Skeletal muscle satellite cell (primary cell): ENCODE data around the gene CFAP92.
A peak's percentile ranks its signal among the peaks of the same experiment; 100 is the strongest.
"Not testable (repeated sequence)": the region's sequence is repeated elsewhere in the genome, so short reads cannot be mapped to it uniquely, and the experiment has no call there.

Experiments
- H3K27me3 ChIP-seq: 2 replicates; pipeline ENCODE4 v1.7.0; 2013; ENCODE audit warnings: low read length; ENCODE audit not compliant: control insufficient read depth, insufficient read depth
- H3K36me3 ChIP-seq: 2 replicates; pipeline ENCODE4 v1.7.0; 2013; ENCODE audit warnings: mild to moderate bottlenecking, control low read depth, low read length; ENCODE audit not compliant: insufficient read depth
- H3K4me1 ChIP-seq: 2 replicates; pipeline ENCODE4 v1.7.0; 2013; ENCODE audit warnings: low read length; ENCODE audit not compliant: control insufficient read depth, insufficient read depth
- H3K4me2 ChIP-seq: 2 replicates; pipeline ENCODE4 v1.7.0; 2013; ENCODE audit warnings: mild to moderate bottlenecking, low read length
- H3K4me3 ChIP-seq: 2 replicates; pipeline ENCODE4 v1.7.0; 2013; ENCODE audit warnings: low read length
- H3K9ac ChIP-seq: 2 replicates; pipeline ENCODE4 v1.7.0; 2013; ENCODE audit warnings: mild to moderate bottlenecking, low read depth, low read length, moderate library complexity
- H3K9me3 ChIP-seq: replicated peaks from 2 replicates; pipeline ENCODE4 v1.7.0; 2013; ENCODE audit warnings: mild to moderate bottlenecking, control low read depth, low read length

Gene CFAP92

GRCh38 chr3:128903501-128903900 lies 90.4 kb downstream of the CFAP92 start:
- no peaks in the 10 kb centered on the region for H3K9me3 ChIP-seq
- peaks cover 90% of the 10 kb centered on the region for H3K36me3 ChIP-seq
- H3K4me3 ChIP-seq = no peak overlapping the region
- H3K4me2 ChIP-seq = no peak overlapping the region
- H3K9ac ChIP-seq = no peak overlapping the region
- no peaks in the 10 kb centered on the region for H3K27me3 ChIP-seq
- no peaks in the 10 kb centered on the region for H3K4me1 ChIP-seq

GRCh38 chr3:128902426-128902825 lies 91.5 kb downstream of the CFAP92 start:
- Histone ChIP-seq H3K4me3 (no peak overlapping the region), H3K9me3 (no peaks in the 10 kb centered on the region), H3K27me3 (no peaks in the 10 kb centered on the region), H3K4me1 (no peaks in the 10 kb centered on the region), H3K36me3 (peaks cover 89% of the 10 kb centered on the region), H3K4me2 (no peak overlapping the region), H3K9ac (no peak overlapping the region)

GRCh38 chr3:128895843-128896697 lies 97.8 kb downstream of the CFAP92 start:
- H3K4me2 ChIP-seq = no peak overlapping the region

GRCh38 chr3:128889139-128889894 lies 104.6 kb downstream of the CFAP92 start:
- Histone ChIP-seq H3K4me1 (no peaks in the 10 kb centered on the region), H3K27me3 (no peaks in the 10 kb centered on the region), H3K9me3 (no peaks in the 10 kb centered on the region), H3K4me2 (no peak overlapping the region), H3K4me3 (no peak overlapping the region), H3K9ac (no peak overlapping the region), H3K36me3 (peaks cover 25% of the 10 kb centered on the region)

More at GRCh38 chr3:128895843-128896697, 97.8 kb downstream of the CFAP92 start:
- Histone ChIP-seq H3K9ac (no peak overlapping the region), H3K27me3 (no peaks in the 10 kb centered on the region), H3K9me3 (no peaks in the 10 kb centered on the region), H3K36me3 (peaks cover 72% of the 10 kb centered on the region), H3K4me3 (no peak overlapping the region), H3K4me1 (no peaks in the 10 kb centered on the region)

DNA sequence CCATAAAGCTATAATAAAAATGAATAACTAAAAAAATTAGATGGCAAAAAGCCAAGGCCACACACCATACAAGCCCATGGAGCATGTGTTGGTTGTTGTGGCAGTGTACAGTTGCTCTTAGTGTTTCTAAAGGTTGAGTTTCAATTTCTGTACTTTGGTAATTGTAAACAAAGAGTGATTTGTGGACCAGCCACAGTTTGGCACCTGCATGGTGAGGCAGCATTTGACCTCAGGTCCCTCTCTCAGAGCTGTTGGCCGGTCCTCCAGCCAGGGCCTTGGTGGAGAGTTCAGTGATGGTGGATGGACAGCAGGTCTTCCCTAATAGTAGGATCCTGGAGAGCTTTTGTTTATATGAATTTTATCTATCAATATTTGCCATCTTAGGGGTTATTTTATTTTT lies 108.9 kb downstream of the CFAP92 start:
- H3K27me3 ChIP-seq = no peaks in the 10 kb centered on the region
- no peak overlapping the region for H3K4me2 ChIP-seq
- no peak overlapping the region for H3K4me3 ChIP-seq
- H3K36me3 ChIP-seq = peaks cover 28% of the 10 kb centered on the region
- H3K9ac ChIP-seq = no peak overlapping the region
- H3K9me3 ChIP-seq = no peaks in the 10 kb centered on the region
- H3K4me1 ChIP-seq = peaks cover 13% of the 10 kb centered on the region

DNA sequence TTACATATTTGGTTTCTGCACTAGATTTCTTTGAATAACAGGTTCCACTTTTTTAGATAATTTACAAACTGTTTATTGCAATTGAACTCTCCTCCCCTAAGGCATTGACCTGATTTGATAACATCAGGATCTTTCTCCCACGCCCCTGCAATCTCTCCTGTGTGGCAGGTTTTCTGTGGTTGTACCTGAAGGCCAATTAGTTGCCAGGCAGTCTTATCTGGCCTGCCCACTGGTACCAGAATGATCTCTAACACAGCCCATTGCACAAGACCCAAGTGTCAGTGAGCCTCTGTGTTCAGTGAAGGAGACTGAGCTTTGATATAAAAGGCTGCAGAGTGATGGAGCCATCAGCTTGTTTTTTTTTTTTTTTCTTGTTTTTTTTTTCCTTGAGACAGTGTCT lies 111.2 kb downstream of the CFAP92 start:
- no peak overlapping the region for H3K4me2 ChIP-seq
- no peak overlapping the region for H3K9ac ChIP-seq
- H3K36me3 ChIP-seq = peaks cover 25% of the 10 kb centered on the region
- no peaks in the 10 kb centered on the region for H3K27me3 ChIP-seq
- peaks cover 25% of the 10 kb centered on the region for H3K4me1 ChIP-seq
- no peaks in the 10 kb centered on the region for H3K9me3 ChIP-seq
- no peak overlapping the region for H3K4me3 ChIP-seq

- Histone ChIP-seq H3K4me3 (no peak overlapping the region), H3K27me3 (no peaks in the 10 kb centered on the region), H3K9ac (no peak overlapping the region), H3K4me2 (no peak overlapping the region), H3K36me3 (peaks cover 17% of the 10 kb centered on the region), H3K9me3 (no peaks in the 10 kb centered on the region), H3K4me1 (peaks cover 25% of the 10 kb centered on the region)
Observed at GRCh38 chr3:128881576-128881975, 112.3 kb downstream of the CFAP92 start.

DNA sequence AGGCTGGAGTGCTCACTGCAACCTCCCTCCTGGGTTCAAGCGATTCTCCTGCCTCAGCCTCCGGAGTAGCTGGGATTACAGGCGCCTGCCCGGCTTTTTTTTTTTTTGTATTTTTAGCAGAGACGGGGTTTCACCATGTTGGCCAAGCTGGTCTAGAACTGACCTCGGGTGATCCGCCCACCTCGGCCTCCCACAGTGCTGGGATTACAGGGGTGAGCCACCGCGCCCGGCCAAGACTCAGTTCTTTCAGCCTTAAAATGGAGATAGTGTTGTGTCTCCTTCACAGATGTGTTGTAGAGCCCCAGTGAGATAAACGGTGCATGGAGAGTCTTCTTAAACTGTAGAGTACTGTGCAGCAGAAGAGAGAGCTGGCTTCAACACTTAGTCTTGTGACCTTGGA lies 113.4 kb downstream of the CFAP92 start:
- not testable (repeated sequence) for H3K27me3 ChIP-seq, H3K9me3 ChIP-seq
- H3K4me1 ChIP-seq = peaks cover 25% of the 10 kb centered on the region
- H3K4me2 ChIP-seq = peak overlapping the region; percentile 87
- H3K36me3 ChIP-seq = peaks cover 17% of the 10 kb centered on the region
- peak overlapping the region; percentile 100 for H3K9ac ChIP-seq
- H3K4me3 ChIP-seq = peak overlapping the region; percentile 90

DNA sequence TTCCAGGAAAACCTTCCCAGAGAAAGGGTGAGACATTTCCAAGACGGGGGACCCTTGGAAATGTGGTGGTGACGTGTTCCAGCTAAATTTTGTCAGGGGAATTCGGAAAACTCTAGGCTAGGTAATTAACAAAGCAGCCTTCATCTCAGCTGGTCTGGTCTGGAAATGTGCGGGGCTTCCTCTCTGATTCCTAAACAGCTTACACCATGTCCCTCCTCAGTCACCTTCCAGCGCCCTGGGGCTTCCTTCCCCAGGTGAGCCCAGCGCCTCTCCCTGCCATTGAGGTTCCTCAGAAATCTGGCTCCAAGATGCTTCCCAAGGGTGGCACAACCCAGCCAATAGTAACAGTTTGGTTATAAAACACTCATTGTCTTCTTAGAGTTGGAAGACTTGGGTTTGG lies 113.9 kb downstream of the CFAP92 start:
- peaks cover 17% of the 10 kb centered on the region for H3K36me3 ChIP-seq
- H3K4me3 ChIP-seq = peak overlapping the region; percentile 90
- no peaks in the 10 kb centered on the region for H3K9me3 ChIP-seq
- H3K4me1 ChIP-seq = peaks cover 25% of the 10 kb centered on the region
- peak overlapping the region; percentile 87 for H3K4me2 ChIP-seq
- H3K27me3 ChIP-seq = no peaks in the 10 kb centered on the region
- H3K9ac ChIP-seq = peak overlapping the region; percentile 100

GRCh38 chr3:128879125-128879969 lies 114.5 kb downstream of the CFAP92 start, which contains the start of gene ACAD9:
Gene ACAD9 (plus strand): TSS chr3:128879620. CDS start chr3:128879692, 72 bp downstream.
- Histone ChIP-seq H3K9ac (peak within 1 kb of the TSS; percentile 100), H3K36me3 (peaks cover 17% of the 10 kb centered on the region), H3K4me1 (peaks cover 25% of the 10 kb centered on the region), H3K9me3 (no peaks in the 10 kb centered on the region), H3K4me3 (peak within 1 kb of the TSS; percentile 90), H3K4me2 (peak within 1 kb of the TSS; percentile 96), H3K27me3 (no peaks in the 10 kb centered on the region)

DNA sequence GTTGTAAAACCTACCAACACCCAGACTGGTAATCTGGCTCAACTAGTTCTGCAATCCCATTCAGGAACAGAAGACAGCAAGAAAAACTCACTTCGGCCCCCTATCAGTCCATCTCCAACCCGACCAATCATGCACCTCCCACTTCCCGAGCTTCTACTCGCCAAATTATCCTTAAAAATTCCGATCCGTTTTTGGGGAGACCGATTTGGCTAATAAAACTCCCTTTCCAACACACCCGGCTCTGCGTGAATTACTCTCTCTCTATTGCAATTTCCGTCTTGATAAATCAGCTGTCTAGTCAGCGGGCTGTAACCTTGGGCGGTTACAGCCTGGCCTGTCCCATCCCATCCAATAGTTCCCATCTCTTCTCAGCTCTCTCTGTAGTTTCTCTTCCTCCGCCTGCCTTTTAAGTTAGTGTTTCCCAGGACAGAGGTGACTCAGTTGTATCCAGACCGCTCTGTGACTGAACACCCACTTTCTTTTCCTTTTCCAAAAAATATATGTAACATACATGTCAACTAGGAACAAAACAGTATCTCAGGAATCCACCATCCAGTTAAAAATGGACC lies 115.2 kb downstream of the CFAP92 start:
- H3K27me3 ChIP-seq = no peaks in the 10 kb centered on the region
- H3K9ac ChIP-seq = peak overlapping the region; percentile 100
- H3K36me3 ChIP-seq = peaks cover 11% of the 10 kb centered on the region
- peak overlapping the region; percentile 96 for H3K4me2 ChIP-seq
- H3K4me1 ChIP-seq = peaks cover 25% of the 10 kb centered on the region
- peak overlapping the region; percentile 90 for H3K4me3 ChIP-seq
- no peaks in the 10 kb centered on the region for H3K9me3 ChIP-seq
